H7 (cell line): Measurements from ENCODE around the gene CTDSP2. TPM values are rescaled to one million over a fixed set of nuclear protein-coding genes. Genes with fewer than 3 reads are reported as not detected.
"Not testable (repeated sequence)": the region's sequence is repeated elsewhere in the genome, so short reads cannot be mapped to it uniquely, and the experiment has no call there.

Experiments used
- DNase-seq: peaks from one replicate; pipeline ENCODE4 v3.0.0; 2012
- H3K27me3 ChIP-seq: 2 replicates; pipeline ENCODE4 v1.6.0; 2011; ENCODE audit warnings: mild to moderate bottlenecking, low read length; ENCODE audit not compliant: control insufficient read depth, insufficient read depth
- H3K36me3 ChIP-seq: replicated peaks from 2 replicates; pipeline ENCODE4 v1.5.1; 2011; ENCODE audit warnings: low read length; ENCODE audit not compliant: control insufficient read depth, insufficient read depth
- H3K4me3 ChIP-seq: 2 replicates; pipeline ENCODE4 v1.5.1; 2011; ENCODE audit warnings: low read depth, mild to moderate bottlenecking, control low read depth, low read length, moderate library complexity; ENCODE audit not compliant: insufficient read depth
- total RNA-seq: library from RNA; depleted of rRNA; stranded (reverse); fragments of >200 nt; shearing (Covaris generic); gene quantifications from 2 replicates; pipeline ENCODE4 v1.2.3, GENCODE V29; 2014

The CTDSP2 gene
- total RNA-seq, 1 experiment from 2014 or later: 59.3 TPM

- peak; percentile 93 for DNase-seq
Measured at GRCh38 chr12:57852620-57853500, 6.3 kb upstream of the CTDSP2 start.

DNA sequence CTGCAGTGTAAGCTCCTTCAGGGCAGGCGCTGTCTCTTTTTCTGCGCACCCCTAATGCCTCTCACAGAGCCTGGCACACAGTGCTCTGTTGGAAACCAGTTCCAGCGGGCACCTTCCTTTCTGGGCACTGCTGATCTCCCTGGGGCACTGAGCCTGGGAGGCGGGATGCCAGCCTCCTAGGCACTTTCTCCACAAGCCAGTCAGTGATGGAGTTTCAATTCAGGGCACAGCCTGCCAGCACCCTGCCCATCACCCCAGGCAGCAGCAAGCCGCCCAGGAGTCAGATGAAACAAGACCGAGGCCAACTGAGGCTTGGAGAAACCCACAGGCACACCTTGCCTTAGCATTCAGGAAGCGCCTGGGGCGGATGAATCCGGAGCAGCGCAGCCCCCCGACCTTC is 5.7 kb upstream of the CTDSP2 start:
- H3K36me3 ChIP-seq: no peaks in the 10 kb centered on the region
- H3K4me3 ChIP-seq: peak overlapping the region; percentile 45
- H3K27me3 ChIP-seq: peaks cover 5% of the 10 kb centered on the region
- DNase-seq: no peak

More at GRCh38 chr12:57852620-57853500, 6.3 kb upstream of the CTDSP2 start:
- H3K27me3 ChIP-seq: peaks cover 5% of the 10 kb centered on the region
- no peaks in the 10 kb centered on the region for H3K36me3 ChIP-seq
- H3K4me3 ChIP-seq: peak overlapping the region; percentile 45

DNA sequence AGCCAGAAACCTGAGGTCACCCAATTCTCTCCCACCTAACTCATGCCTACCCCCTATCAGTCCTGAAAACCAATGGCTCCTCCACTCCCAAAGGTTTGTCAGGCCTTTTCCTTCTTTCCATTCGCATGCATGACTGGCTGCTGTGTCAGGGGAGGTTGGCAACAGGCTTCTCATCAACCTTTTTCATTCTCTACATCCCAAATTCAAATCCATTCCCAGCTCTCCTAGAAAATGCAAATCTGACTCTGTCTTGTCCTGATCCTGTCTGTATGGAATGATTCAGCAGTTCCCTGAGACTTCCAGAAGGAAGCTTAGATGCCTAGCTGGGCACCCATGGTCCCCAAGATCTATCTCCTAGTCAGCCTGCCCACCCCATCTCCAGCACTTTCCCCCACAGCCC is 5.0 kb upstream of the CTDSP2 start:
- H3K27me3 ChIP-seq: peaks cover 5% of the 10 kb centered on the region
- DNase-seq: no peak
- H3K36me3 ChIP-seq: no peaks in the 10 kb centered on the region
- H3K4me3 ChIP-seq: no peak overlapping the region

GRCh38 chr12:57850854-57851430 is 4.4 kb upstream of the CTDSP2 start:
- Histone ChIP-seq H3K36me3 (no peaks in the 10 kb centered on the region), H3K4me3 (no peak overlapping the region)
- peak; percentile 64 for DNase-seq

DNA sequence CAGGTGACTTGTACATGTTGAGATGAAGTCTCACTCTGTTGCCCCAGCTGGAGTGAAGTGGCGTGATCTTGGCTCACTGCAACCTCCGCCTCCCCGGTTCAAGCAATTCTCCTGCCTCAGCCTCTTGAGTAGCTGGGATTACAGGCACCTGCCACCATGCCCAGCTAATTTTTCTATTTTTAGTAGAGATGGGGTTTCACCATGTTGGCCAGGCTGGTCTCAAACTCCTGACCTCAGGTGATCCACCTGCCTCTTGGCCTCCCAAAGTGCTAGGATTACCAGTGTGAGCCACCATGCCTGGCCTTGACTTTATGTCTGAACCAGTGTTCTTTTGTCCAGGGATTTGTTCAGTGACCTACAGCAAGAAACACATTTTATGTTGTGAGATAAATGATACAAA is 2.9 kb upstream of the CTDSP2 start:
- not testable (repeated sequence) for H3K4me3 ChIP-seq, H3K36me3 ChIP-seq, H3K27me3 ChIP-seq, DNase-seq

More at GRCh38 chr12:57850854-57851430, 4.4 kb upstream of the CTDSP2 start:
- peaks cover 5% of the 10 kb centered on the region for H3K27me3 ChIP-seq

DNA sequence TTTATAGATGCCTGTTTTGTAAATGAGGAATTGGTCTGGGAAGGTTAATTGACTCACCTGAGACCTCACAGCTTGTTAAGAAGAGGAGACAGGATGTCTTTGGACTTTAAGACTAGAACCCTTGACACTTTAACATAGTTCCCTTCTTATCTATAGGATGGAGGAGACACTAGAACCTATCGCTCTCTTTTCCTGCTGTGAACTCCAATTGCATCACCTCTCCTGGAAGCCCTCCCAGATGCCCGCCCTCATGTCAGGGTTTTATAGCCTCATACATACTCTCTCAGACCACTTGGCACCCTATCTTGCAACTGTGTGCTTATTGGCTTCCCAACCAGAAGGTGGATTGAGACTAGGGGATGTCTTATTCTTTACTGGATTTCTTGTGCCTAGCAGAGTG is 2.5 kb upstream of the CTDSP2 start:
- DNase-seq: no peak
- H3K4me3 ChIP-seq: no peak overlapping the region
- H3K27me3 ChIP-seq: peaks cover 5% of the 10 kb centered on the region

DNA sequence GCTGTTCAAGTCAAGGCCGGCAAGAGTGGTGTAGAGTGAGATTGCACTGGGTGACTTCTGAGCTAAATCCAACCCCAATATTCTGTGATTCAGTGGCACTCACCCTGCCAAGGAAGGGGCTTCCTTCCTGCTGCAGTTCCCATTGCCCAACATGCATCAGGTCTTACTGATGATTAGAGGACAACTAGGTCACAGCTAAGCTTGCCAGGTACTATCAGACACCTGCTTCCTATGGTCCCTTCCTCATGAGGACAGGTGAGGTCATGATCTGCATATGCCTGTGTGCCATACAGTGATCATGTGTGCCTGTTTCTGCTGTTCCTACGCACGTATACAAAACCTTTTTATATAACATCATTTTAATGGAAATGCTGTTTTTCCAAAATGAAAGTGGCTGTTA is 1.7 kb upstream of the CTDSP2 start:
- no peaks in the 10 kb centered on the region for H3K36me3 ChIP-seq
- no peak overlapping the region for H3K4me3 ChIP-seq
- DNase-seq: no peak
- peaks cover 5% of the 10 kb centered on the region for H3K27me3 ChIP-seq

More for the DNA sequence above, 2.5 kb upstream of the CTDSP2 start:
- H3K36me3 ChIP-seq: no peaks in the 10 kb centered on the region

DNA sequence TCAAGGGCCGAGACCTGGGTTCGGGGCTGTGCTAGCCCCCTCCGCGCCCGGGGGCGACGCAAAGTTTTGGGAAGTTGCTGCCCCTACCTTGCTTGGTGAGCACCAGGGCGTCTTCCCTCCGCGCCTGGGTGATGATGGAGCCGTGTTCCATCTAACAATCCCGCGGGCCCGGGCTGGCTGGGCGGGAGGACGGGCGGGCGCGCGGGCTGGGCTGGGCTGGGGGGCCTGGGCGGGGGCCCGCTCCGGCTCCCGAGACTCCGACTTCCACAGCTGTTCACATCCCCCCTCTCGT is 298 bp downstream of the CTDSP2 start:
- no peaks in the 10 kb centered on the region; the same call in 1 of the 2 replicates for H3K27me3 ChIP-seq
- H3K36me3 ChIP-seq: no peaks in the 10 kb centered on the region
- no peak for DNase-seq
- H3K4me3 ChIP-seq: peak overlapping the region; percentile 99

- DNase-seq: peak; percentile 89
- Histone ChIP-seq H3K4me3 (peak overlapping the region; percentile 99), H3K27me3 (no peaks in the 10 kb centered on the region; the same call in 1 of the 2 replicates), H3K36me3 (no peaks in the 10 kb centered on the region)
Measured at GRCh38 chr12:57845478-57846284, 848 bp downstream of the CTDSP2 start.

DNA sequence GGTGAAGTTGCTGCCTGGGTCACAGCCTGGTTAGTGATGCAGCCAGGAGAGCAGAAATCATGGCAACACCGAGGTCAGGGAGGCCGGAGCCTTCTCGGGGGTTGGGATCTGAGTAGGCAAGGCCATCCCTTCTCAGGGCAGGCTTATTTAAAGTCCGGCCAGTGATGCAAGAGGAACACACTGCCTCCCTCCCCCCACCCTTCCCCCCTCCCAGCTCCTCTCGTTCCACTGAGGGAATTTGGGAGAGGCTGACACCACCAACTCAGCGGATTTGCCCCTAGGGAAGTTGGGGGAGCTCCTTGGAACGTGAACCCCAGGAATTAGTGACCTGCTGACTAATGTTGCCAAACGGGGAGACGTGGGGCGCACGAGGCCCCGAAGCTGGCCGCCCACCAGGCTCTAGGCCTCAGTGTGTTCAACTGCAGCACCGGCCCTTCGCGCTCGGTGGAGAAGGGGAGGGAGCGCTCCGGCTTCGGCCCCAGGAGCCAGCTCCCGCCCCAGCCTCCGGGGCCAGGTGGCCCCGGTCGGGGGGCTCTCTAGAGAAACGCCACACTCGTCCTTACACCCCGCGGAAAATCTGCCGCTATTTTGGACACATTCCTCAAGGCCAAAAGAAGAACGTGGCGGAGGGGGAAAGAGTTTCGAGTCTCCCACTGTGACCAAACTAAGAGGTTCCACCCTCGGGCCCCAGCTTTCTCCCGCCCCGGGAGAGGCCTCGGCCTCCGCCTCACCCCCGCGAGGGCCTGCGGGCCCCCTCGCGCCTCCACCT is 1.6 kb downstream of the CTDSP2 start:
- Histone ChIP-seq H3K4me3 (peak overlapping the region; percentile 99), H3K27me3 (no peaks in the 10 kb centered on the region), H3K36me3 (no peaks in the 10 kb centered on the region)
- DNase-seq: peak; percentile 86

GRCh38 chr12:57842342-57843294 is 3.9 kb downstream of the CTDSP2 start:
- DNase-seq: peak; percentile 80
- Histone ChIP-seq H3K27me3 (no peaks in the 10 kb centered on the region), H3K36me3 (no peaks in the 10 kb centered on the region), H3K4me3 (no peak overlapping the region)

DNA sequence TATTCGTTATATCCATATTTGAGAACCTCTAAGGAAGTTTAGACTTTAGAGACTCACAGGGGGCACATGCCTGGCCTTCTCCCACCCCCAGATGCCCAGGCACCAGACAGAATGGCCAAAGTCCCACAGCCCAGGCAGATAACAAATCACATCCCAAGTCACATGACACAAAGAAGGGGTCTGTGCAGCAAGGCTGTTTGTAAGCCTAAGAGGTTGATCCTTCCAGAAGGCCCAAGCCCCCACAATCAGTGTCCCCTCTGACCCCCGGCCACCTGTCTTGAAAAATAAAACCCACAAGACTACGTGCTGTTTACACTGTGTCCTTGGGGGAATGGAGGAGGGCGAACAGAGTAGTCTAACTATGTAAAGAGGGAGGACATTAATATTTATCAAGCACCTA is 5.1 kb downstream of the CTDSP2 start:
- DNase-seq: no peak
- H3K27me3 ChIP-seq: no peaks in the 10 kb centered on the region
- H3K4me3 ChIP-seq: no peak overlapping the region
- H3K36me3 ChIP-seq: no peaks in the 10 kb centered on the region

GRCh38 chr12:57840726-57841125 is 5.8 kb downstream of the CTDSP2 start:
- no peak for DNase-seq
- no peaks in the 10 kb centered on the region for H3K36me3 ChIP-seq
- H3K27me3 ChIP-seq: no peaks in the 10 kb centered on the region
- no peak overlapping the region for H3K4me3 ChIP-seq
